CD4-positive, alpha-beta T cell treated with Interleukin-17A for 1 hour (primary cell): ENCODE results near the gene TLX2.
"Not testable (repeated sequence)": the region's sequence is repeated elsewhere in the genome, so short reads cannot be mapped to it uniquely, and the experiment has no call there.

Experiments
- DNase-seq: peaks from one replicate; pipeline ENCODE4 v3.0.0-alpha.2; 2020

Gene TLX2

DNA sequence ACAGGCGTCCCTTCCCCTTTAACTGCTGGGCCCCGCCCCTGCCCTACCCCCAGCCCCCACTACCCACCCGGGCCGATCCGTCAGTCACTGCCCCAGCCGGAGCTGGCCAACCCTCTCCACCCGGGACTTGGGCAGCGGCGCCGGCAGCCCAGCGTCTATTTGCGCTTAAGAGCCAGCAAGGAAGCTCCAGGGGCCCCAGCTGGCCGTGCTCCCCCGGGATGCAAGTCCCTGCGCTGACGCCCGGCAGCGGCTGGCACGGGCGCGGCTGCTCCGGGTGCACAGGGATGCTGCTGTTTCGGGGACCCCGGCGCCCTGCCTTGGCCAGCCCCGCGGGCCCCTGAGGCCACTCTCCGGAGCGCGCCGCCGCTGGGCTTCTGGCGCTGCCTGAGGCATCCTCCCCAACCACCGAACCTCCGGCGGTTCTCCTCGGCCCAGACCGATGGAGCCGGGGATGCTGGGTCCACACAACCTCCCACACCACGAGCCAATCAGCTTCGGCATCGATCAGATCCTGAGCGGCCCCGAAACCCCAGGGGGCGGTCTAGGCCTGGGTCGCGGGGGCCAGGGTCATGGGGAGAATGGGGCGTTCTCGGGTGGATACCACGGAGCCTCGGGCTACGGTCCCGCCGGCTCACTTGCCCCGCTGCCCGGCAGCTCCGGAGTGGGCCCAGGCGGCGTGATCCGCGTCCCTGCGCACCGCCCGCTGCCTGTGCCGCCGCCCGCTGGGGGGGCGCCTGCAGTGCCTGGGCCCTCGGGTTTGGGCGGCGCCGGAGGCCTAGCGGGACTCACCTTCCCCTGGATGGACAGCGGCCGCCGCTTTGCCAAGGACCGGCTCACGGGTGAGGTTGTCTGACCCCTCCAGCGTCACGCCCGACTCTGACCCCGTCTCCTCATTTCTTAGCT, at the start of gene TLX2:
TLX2 (plus strand) TSS at position 83 of the 903 bp plus-strand sequence; CDS start at position 440, 357 bp downstream.
- no peak for DNase-seq

GRCh38 chr2:74470742-74471141, 43.5 kb upstream of the TLX2 start:
- DNase-seq: not testable (repeated sequence)

DNA sequence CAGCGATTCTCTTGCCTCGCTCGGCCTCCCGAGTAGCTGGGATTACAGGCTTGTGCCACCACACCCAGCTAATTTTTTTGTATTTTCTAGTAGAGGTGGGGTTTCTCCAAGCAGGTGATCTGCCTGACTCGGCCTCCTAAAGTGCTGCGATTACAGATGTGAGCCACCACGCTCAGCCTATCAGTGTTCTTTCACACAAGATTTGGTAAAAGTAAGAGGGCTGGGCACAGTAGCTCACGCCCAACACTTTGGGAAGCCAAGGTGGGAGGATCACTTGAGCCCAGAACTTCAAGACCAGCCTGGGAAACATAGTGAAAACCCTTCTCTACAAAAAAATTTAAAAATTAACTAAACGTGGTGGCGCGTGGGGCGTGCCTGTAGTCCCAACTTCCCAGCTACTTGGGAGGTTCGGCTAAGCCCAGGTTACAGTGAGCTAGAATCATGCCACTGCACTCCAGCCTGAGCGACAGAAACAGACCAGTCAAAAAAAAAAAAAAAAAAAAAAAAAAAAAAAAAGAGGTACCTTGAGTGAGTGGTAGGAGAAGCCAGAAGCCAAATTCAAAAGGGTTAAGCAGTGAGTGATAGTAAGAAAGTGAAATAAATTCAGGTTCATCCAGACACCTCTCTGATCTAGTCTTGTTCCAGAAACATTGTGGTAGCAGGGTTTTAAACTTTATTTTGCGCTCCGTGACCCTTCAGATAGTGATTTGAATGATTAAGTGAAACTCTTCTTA, 42.8 kb upstream of the TLX2 start:
- no peak for DNase-seq

DNA sequence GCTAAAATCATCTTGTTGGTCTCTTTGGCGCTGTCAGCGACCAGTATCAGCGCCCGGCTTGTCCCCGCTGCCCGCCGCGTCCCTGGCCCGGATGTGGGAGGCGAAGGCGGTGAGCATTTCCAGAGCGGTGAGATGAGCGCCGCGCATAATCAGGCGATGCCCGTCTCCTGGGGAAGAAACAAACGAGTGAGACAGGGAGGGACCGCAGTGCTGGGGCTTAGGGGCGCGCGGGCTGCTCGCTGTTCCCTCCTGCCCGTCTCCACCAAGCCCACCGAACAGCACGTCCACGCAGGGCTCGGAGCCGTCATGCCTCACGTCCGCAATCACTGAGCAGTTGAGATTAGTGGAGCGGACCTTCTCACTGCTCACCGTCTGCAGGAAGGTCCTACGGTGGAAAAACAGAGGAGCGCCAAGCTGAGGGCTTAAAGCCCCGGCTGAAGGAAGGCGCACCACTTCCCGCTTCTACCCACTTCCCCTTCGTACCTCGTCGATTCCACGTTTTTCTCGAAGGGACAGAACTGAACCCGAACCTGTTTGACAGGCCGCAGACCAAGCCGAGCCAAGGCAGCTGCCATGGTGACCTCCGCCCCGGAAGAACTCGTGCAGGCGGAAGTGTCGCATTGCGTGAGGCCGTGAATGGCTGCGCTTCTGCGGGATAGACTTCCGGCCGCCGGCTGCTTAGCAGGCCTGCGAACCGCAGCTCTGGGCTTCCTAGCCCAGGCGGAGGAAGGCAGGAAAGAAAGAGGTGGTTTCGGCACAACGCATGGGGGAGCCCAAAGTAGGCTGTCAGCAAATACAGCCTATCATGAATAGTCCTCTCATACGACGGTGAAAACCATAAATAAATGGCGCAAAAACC, 41.9 kb upstream of the TLX2 start, which contains the start of gene MRPL53:
MRPL53 (minus strand) TSS at position 595 of the 859 bp plus-strand sequence; CDS start at position 575, 20 bp downstream.
- DNase-seq: peak; percentile 96

DNA sequence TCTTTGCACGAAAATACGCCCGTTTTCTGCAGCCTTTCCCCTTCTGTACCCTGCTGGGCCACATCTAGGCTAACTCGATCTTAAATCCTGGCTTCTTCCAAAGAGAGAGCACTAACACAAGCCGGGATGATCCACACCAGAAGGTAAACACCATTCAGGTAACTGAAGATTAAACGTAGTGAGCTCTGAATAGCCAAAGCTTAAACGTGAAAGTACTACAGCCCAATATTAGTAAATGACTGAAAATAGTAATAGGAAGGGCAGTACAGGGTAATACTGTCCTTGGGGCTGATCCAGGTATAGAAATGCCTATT, 41.3 kb upstream of the TLX2 start:
- DNase-seq: no peak

DNA sequence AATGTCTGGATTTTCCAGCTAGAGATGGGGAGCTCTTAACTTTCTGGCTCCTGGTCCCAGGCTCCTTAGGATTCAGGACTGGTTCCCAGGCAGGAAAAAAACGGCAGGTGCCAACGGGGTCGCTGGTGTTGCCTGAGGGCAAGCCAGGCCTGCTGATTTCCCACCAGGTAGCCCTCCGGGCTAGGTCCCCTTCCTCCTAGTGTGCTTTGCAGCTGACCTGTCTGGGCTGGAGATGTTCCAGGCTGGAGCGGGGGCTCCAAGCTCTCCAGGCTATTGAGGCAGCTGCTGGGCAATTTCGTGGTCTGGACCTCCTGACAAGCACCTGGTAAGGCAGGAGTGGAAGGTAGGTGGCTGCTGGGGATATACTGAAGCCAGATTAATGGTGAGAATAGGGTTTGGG, 39.8 kb upstream of the TLX2 start:
- no peak for DNase-seq

DNA sequence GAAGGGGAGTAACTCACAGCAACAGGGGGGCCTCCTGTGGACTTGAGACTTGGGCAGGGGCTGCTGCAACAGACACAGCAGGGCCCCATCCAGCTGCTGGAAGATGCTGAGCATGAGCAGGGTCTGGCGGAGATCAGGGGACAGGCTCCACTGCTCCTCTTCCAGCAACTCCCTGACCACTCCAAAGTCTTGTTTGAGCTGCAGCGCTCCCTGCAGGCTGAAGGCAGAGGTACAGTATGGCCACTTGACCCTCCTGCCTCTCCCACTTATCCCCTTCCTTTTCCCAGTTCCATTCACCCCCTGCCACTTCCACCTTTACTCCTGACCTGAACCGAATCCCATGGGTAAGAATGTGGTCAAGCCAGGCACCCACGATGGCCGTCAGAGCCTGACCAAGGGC, 39.4 kb upstream of the TLX2 start:
- DNase-seq: no peak

DNA sequence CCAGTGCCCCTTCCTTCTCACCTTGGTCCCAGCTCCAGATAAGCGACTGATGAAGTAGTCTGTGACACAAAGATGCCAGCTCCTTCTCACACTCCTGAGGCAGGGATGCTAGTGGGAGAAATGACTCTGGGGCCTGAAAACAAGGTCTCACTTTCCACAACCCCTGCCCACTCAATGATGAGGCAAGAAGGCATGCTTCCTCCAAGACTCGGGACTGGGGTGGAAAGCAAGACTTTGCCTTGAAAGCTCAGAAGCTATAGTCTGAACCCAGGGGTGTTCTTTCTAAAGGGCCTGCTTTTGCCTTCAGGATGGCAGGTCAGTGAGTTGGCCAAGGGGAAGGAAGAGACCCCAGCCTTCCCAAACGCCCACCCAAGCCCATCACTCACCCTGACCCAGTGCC, 32.8 kb upstream of the TLX2 start:
- no peak for DNase-seq

GRCh38 chr2:74481961-74482800, 32.1 kb upstream of the TLX2 start:
- DNase-seq: peak; percentile 70

GRCh38 chr2:74482801-74483674, 31.2 kb upstream of the TLX2 start, which contains the start of the genes CCDC142 and TTC31:
Gene CCDC142, minus strand, starts transcription at chr2:74482998. Its CDS starts 161 bp downstream, at chr2:74482837.
Gene TTC31, plus strand, starts transcription at chr2:74483081. Its CDS starts 15 bp downstream, at chr2:74483096.
- peak; percentile 96 for DNase-seq

DNA sequence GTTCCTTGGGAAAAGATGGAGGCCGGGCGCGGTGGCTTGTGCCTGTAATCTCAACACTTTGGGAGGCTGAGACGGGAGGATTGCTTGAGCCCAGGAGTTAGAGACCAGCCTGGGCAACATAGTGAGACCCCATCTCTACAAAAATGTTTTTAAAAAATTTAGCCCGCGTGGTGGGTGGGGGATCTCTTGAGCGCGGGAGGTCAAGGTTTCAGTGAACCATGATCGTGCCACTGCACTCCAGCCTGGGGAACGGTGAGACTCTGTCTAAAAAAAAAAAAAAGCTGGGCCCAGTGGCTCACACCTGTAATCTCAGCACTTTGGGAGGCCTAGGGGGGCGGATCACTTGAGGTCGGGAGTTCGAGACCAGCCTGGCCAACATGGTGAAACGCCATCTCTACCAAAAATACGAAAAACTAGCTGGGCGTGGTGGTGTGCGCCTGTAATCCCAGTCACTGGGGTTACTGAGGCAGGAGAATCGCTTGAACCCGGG, 30.5 kb upstream of the TLX2 start:
- DNase-seq: not testable (repeated sequence)

DNA sequence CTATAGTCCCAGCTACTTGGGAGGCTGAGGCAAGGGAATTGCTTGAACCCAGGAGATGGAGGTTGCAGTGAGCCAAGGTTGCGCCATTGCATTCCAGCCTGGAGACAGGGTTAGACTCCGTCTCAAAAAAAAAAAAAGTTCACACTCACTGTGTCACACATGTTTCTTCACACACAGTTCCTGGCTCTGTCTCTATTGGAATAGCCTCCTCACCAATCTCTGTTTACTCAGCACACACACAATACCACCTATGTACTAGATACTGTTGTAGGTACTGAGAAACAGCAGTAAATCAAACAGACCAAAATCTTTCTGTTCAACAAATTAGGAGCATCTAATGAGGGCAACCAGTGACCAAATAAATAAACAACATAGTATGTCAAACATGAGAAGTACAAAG, 28.1 kb upstream of the TLX2 start:
- no peak for DNase-seq

GRCh38 chr2:74488643-74489481, 25.4 kb upstream of the TLX2 start:
- no peak for DNase-seq

- DNase-seq: no peak
Observed at GRCh38 chr2:74489906-74490305, 24.3 kb upstream of the TLX2 start.

DNA sequence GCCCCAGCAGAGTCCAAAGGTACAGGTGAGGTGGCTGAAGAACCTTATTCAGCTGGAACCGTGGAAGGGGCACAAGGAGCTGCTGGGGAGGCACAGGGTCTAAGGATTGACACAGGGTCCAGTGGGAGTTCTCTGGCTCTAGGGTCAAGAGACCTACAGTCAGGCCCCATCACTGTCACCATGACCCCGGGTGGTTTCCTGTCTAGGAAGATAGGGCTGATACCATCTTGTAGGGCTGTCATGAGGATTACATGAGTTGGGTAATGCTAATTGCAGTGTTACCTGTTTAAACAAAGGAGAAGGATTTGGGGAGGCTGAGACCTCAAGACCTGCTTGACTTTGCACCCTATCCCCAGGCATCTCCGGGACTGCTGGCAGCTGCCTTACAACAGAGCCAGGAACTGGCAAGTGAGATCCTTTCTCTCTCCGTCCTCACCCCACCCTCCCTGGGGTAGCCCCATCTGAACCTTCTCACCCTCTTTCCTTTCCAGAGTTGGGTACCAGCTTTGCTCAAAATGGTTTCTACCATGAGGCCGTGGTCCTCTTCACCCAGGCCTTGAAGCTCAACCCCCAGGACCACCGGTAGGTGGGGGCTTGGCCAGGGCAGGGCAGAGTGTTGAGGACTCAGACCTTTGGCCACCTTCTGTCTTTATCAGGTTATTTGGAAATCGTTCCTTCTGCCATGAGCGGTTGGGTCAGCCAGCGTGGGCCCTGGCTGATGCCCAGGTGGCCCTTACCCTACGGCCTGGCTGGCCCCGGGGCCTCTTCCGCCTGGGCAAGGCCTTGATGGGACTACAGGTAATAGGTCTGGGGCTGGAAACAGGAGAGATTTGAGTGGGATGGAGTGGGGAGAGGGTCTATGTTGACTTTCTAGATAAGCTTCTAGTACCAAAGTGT, 22.4 kb upstream of the TLX2 start:
- no peak for DNase-seq

DNA sequence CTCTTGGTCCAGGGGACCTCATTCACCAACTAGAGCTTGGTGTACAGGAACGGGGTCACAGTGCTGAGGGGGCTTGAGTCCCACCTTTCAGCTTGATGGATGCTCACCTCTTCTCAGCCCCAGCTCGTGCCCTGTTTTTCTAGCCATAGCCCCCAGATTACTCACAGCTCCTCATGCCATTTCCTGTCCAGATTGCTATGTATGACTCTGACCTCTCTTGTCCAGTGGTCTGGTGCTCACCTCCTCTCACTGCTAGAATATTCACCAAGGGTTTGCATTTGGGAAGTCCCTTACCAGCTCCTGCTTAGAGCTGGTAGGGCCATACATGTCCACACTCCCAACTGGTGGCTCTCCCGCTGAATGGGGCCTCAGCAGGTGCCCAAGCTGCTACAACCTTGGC, 20.7 kb upstream of the TLX2 start:
- no peak for DNase-seq

DNA sequence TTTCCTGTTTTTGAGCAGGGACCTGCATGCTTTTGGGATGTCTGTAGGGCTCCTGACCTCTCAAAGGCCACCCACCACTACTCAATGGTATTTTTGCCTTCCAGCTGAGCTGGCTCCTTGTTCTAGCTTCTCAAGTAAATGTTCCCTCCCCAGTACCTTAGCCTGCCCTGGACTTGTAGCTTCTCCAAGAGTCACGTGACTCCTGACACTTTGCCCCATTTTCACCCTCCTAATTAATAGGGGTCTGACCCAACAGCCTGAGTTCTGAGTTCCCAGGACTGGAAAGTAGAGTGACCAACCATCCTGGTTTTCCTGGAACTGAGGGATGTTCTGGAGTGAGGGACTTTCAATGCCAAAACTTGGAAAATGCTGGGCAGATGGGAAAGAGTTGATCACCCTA, 18.8 kb upstream of the TLX2 start:
- DNase-seq: no peak

DNA sequence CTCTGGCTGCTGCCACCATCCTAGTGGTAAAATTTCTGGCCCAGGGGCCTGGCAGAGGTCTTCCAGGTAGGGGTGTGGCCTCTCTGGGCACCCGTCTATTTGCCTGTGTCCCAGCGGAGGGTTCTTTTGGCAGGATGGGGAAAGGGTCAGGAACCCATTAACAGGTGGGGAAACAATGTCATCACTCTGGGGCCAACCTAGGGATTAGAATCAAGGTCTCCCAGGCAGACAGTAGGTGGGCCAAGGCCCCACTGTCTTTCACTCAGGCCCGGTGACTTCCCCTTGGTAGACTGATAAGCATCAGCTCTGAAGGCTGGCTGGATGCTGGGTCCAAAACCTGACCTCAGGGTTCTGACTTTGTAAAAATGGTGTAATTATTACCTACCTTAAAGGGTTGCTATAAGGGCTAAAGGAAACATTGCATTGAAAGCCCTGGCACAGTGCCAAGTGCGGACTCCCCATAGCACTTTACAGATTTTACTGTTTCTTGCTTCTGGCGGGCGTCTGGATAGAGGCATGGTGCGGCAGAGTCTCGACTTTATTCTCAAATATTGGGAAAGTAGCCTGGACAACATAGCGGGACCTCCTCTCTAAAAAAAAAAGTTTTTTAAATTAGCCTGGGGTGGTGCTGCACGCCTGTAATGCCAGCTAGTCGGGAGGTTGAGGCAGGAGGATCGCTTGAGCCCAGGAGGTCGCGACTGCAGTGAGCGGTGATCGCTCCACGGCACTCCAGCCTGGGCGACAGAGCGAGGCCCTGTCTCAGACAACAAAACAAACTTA, 17.1 kb upstream of the TLX2 start:
- DNase-seq: no peak
